Mucosa of rectum (tissue), 2 donors: Measurements from ENCODE around the gene SPATA2L.
"Not testable (repeated sequence)": the region's sequence is repeated elsewhere in the genome, so short reads cannot be mapped to it uniquely, and the experiment has no call there.

Source experiments
- H3K27ac ChIP-seq, 2 donors: one replicate each; pipeline ENCODE4 v1.7.0; 2013; ENCODE audit warnings: inconsistent platforms in 2 of 2, low read depth in 2 of 2, low read length in 2 of 2
- H3K27me3 ChIP-seq, 2 donors: one replicate each; pipeline ENCODE4 v1.7.0; 2013; ENCODE audit warnings: low read length in 2 of 2; ENCODE audit not compliant: control insufficient read depth in 2 of 2, insufficient read depth in 2 of 2
- H3K36me3 ChIP-seq, 2 donors: one replicate each; pipeline ENCODE4 v1.7.0; 2013; ENCODE audit warnings: low read length in 2 of 2; ENCODE audit not compliant: control insufficient read depth in 2 of 2, insufficient read depth in 2 of 2
- H3K4me1 ChIP-seq, 2 donors: one replicate each; pipeline ENCODE4 v1.7.0; 2013; ENCODE audit warnings: low read length in 2 of 2, mild to moderate bottlenecking in 1 of 2; ENCODE audit not compliant: control insufficient read depth in 2 of 2, insufficient read depth in 2 of 2
- H3K4me3 ChIP-seq, 2 donors: one replicate each; pipeline ENCODE4 v1.7.0; 2013; ENCODE audit warnings: low read length in 2 of 2
- H3K9ac ChIP-seq, 2 donors: one replicate each; pipeline ENCODE4 v1.7.0; 2013; ENCODE audit warnings: low read length in 2 of 2, low read depth in 1 of 2, mild to moderate bottlenecking in 1 of 2
- H3K9me3 ChIP-seq, 2 donors: one replicate each; pipeline ENCODE4 v1.7.0; 2013; ENCODE audit warnings: low read length in 2 of 2; ENCODE audit not compliant: control insufficient read depth in 2 of 2
- donor health status: healthy.
- donor health status: Normal muscosa, but diverticular disease.

The SPATA2L gene

DNA sequence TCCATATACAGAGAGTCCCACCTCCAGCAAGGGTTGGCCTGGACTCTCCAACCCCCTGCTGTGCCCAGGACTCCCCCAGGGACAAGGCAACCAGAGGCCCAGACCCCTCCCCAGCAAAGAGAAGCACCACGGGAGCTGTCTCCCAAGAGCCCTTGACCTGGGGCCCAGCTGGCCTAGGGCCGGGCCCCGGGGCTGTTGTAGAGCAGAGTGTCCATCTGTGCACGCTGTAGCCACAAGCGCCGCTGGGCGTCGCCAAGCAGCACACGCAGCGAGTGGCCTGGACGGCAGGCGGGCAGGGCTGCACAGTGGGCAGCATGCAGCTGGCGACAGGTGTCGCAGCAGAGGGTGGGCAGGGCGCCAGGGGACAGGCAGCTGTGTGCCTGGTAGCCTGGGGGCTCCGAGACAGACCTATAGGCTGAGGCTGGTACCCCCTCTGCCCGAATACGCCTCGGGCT, 4.3 kb downstream of the SPATA2L start:
- no peak overlapping the region for H3K27ac ChIP-seq
- no peaks in the 10 kb centered on the region for H3K9me3 ChIP-seq

DNA sequence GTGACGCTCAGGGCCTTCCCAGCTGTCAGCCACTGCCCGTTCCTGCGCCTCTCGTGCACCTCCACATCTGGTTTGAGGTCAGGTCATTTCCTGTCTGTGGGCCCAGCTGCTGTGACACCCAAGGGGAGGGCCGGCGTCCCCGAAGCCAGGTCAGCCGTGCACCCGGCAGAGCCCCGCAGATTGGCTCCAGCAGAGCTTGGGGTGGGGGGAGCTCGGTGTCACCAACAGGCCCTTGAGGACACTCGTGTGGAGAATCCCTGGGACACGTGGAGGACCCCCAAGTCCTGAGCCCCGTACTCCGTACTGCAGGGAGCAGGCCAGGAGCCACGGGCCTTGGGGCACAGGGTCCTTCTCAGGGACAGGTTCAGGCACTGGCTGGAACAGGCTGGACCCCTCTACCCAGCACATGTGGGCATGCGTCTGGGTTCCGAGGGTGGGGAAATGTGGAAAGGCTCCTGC, 4.8 kb downstream of the SPATA2L start:
- Histone ChIP-seq H3K9me3 (no peaks in the 10 kb centered on the region), H3K4me3 (no peak overlapping the region), H3K27me3 (no peaks in the 10 kb centered on the region), H3K36me3 (peaks cover 26 to 34% of the 10 kb centered on the region in 2 donors), H3K9ac (no peak overlapping the region), H3K27ac (no peak overlapping the region), H3K4me1 (peaks cover 9 to 15% of the 10 kb centered on the region in 2 donors)

More for the DNA sequence above, 4.3 kb downstream of the SPATA2L start:
- Histone ChIP-seq H3K9ac (no peak overlapping the region), H3K4me1 (peaks cover 10 to 17% of the 10 kb centered on the region in 2 donors), H3K4me3 (no peak overlapping the region), H3K27me3 (no peaks in the 10 kb centered on the region), H3K36me3 (peaks cover 24 to 31% of the 10 kb centered on the region in 2 donors)

- Histone ChIP-seq H3K27ac (peak overlapping the region in 1 of 2 donors; percentile 16), H3K9me3 (no peaks in the 10 kb centered on the region), H3K36me3 (peaks cover 31 to 41% of the 10 kb centered on the region in 2 donors), H3K27me3 (no peaks in the 10 kb centered on the region), H3K4me3 (no peak overlapping the region), H3K9ac (no peak overlapping the region), H3K4me1 (peaks cover 9 to 15% of the 10 kb centered on the region in 2 donors)
Observed at GRCh38 chr16:89695875-89696669, 5.4 kb downstream of the SPATA2L start.

DNA sequence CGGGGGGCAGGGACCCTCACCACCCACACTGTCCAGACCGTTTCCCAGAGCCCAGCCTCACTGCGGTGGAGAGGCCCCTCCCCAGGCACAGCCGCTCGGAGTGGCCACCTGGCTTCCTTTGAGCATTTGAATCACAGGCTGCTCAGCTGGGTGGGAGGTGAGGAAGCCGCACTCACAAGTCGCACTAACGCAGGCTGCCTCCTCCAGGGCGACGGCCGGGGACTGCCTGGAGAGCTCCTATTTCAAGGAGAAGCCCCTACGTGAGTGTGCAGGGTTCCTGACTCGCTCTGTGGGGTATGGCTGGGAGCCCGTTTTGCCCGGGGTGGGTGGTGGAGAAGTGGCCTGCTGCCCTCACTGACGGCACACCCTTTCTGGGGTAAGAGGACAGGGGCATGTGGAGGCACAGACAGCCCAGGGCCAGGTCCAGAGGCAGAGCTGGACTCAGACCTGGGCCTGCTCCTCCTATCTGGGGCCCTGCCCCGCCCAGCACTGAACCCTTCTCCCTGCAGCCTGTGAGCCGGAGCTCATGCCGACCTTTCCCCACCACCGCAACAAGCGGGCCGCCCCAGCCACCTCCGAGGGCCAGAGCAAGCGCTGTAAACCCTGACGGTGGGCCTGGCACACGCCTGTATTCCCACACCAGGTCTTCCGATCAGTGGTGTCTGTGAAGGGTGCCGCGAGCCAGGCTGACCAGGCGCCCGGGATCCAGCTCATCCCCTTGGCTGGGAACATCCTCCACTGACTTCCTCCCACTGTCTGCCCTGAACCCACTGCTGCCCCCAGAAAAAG, 6.2 kb downstream of the SPATA2L start:
- H3K36me3 ChIP-seq: peaks cover 36 to 46% of the 10 kb centered on the region in 2 donors

DNA sequence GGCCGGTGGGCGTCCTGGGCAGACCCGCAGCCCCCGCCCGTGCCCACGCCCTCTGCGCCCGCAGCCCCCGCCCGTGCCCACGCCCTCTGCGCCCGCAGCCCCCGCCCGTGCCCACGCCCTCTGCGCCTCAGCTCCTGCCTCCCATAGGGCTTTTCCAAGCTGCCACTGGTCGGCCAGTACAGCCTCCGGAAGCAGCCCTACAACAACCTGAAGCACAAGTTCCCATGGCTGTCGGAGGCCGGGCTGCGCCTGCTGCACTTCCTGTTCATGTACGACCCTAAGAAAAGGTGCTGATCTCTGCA, 6.8 kb downstream of the SPATA2L start:
- not testable (repeated sequence) for H3K9me3 ChIP-seq, H3K4me1 ChIP-seq, H3K27me3 ChIP-seq, H3K4me3 ChIP-seq, H3K9ac ChIP-seq
- peaks cover 40 to 51% of the 10 kb centered on the region in 2 donors for H3K36me3 ChIP-seq
- peak overlapping the region in 1 of 2 donors; percentile 23 for H3K27ac ChIP-seq

More for the DNA sequence above, 6.2 kb downstream of the SPATA2L start:
- Histone ChIP-seq H3K9me3 (no peaks in the 10 kb centered on the region), H3K4me3 (no peak overlapping the region), H3K27me3 (no peaks in the 10 kb centered on the region), H3K4me1 (peaks cover 5 to 9% of the 10 kb centered on the region in 2 donors), H3K9ac (no peak overlapping the region), H3K27ac (peak overlapping the region in 1 of 2 donors; percentile 23)

- H3K27ac ChIP-seq: peak overlapping the region in 1 of 2 donors; percentile 9
- peaks cover 0 to 2% of the 10 kb centered on the region in 2 donors for H3K4me1 ChIP-seq
- no peak overlapping the region for H3K4me3 ChIP-seq
- H3K9me3 ChIP-seq: no peaks in the 10 kb centered on the region
- H3K9ac ChIP-seq: no peak overlapping the region
- H3K27me3 ChIP-seq: no peaks in the 10 kb centered on the region
- H3K36me3 ChIP-seq: peaks cover 42 to 53% of the 10 kb centered on the region in 2 donors
Observed at GRCh38 chr16:89693931-89694783, 7.3 kb downstream of the SPATA2L start.

GRCh38 chr16:89693289-89693731, 8.2 kb downstream of the SPATA2L start:
- peaks cover 2 to 5% of the 10 kb centered on the region in 2 donors for H3K4me1 ChIP-seq
- H3K9ac ChIP-seq: no peak overlapping the region
- no peaks in the 10 kb centered on the region for H3K9me3 ChIP-seq
- H3K27me3 ChIP-seq: no peaks in the 10 kb centered on the region
- H3K27ac ChIP-seq: no peak overlapping the region
- no peak overlapping the region for H3K4me3 ChIP-seq
- H3K36me3 ChIP-seq: peaks cover 44 to 55% of the 10 kb centered on the region in 2 donors

DNA sequence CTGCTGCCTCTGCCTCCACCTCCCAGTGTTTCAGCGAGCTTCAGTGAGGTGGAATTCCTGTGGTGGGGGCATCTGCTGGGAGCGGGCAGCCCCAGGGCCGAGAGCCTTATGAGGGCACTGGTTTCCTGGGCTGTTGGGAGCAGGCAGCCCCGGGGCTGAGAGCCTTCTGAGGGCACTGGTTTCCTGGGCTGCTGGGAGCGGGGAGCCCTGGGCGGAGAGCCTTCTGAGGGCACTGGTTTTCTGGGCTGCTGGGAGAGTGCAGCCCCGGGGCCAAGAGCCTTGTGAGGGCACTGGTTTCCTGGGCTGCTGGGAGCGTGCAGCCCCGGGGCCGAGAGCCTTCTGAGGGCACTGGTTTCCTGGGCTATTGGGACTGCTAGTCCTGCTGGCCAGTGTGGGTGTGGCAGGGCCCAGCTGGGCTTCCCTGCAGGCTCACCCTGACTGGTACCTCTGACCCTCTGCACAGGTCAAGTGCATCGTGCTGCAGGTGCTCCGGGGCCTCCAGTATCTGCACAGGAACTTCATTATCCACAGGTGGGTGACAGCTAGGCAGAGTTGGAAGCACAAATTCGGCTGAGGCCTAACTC, 9.4 kb downstream of the SPATA2L start:
- no peaks in the 10 kb centered on the region for H3K9me3 ChIP-seq
- H3K27me3 ChIP-seq: no peaks in the 10 kb centered on the region
- no peak overlapping the region for H3K9ac ChIP-seq
- no peak overlapping the region for H3K4me3 ChIP-seq
- no peak overlapping the region for H3K27ac ChIP-seq
- peaks cover 40 to 50% of the 10 kb centered on the region in 2 donors for H3K36me3 ChIP-seq
- H3K4me1 ChIP-seq: peaks cover 14 to 16% of the 10 kb centered on the region in 2 donors

DNA sequence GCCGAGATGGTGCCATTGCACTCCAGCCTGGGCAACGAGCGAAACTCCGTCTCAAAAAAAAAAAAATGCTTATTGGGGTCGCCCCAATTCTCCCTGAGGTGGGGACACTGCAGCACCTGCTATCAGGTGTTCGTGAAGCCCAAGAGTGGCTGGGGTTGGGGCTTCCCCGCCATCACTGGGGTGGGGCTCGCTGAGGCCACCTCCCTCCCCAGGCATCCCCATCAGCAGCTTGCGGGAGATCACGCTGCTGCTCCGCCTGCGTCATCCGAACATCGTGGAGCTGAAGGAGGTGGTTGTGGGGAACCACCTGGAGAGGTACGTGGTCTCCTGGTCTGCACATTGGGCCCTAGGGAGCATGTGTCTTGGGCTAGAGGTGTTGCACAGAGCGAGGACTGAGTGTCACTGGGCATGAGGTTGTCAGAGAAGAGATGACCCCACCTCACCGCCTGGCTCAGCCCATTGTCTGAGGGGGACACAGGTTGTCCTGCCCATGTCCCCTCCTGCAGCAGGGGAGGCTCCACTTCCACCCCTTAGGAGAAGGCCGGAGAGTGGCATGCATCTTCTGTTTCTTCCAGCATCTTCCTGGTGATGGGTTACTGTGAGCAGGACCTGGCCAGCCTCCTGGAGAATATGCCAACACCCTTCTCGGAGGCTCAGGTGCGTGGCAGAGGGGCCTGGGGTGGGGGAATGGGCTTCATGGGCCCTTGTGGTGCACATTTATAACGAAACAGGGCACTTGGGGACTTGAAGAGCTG, 10.1 kb downstream of the SPATA2L start:
- H3K27me3 ChIP-seq: no peaks in the 10 kb centered on the region
- H3K27ac ChIP-seq: no peak overlapping the region
- H3K9ac ChIP-seq: no peak overlapping the region
- H3K4me1 ChIP-seq: peaks cover 14 to 15% of the 10 kb centered on the region in 2 donors
- no peaks in the 10 kb centered on the region for H3K9me3 ChIP-seq
- no peak overlapping the region for H3K4me3 ChIP-seq
- H3K36me3 ChIP-seq: peaks cover 40 to 47% of the 10 kb centered on the region in 2 donors
